ENCODE results near the gene TMEM221.

The TMEM221 gene

GRCh38 chr19:17491287-17491686, 42.8 kb upstream of the TMEM221 start:
- no peak overlapping the region for H3K4me3 ChIP-seq (replicated peaks; ENCODE audit: low read depth, low read length)
- TF ChIP-seq CTCF (IDR thresholded peaks at IDR 0.05; ENCODE audit: insufficient read depth, low read length, poor library complexity, severe bottlenecking): no peak
- no peaks in the 10 kb centered on the region for H3K27me3 ChIP-seq (replicated peaks; ENCODE audit: control insufficient read depth, insufficient read depth, low read length)
- no peak for DNase-seq (ENCODE audit: extremely low read depth, insufficient read length)
- no peaks in the 10 kb centered on the region; the same call in 1 of the 2 replicates for H3K36me3 ChIP-seq (ENCODE audit: control insufficient read depth, insufficient read depth, low read length)

- TF ChIP-seq CTCF (IDR thresholded peaks at IDR 0.05; ENCODE audit: insufficient read depth, low read length, poor library complexity, severe bottlenecking): no peak
- Histone ChIP-seq H3K36me3 (ENCODE audit: control insufficient read depth, insufficient read depth, low read length) (no peaks in the 10 kb centered on the region; the same call in 1 of the 2 replicates), H3K27me3 (replicated peaks; ENCODE audit: control insufficient read depth, insufficient read depth, low read length) (no peaks in the 10 kb centered on the region), H3K4me3 (replicated peaks; ENCODE audit: low read depth, low read length) (no peak overlapping the region)
- DNase-seq (ENCODE audit: extremely low read depth, insufficient read length): no peak
These were observed 41.9 kb upstream of the TMEM221 start for GRCh38 chr19:17490411-17490810.

GRCh38 chr19:17489392-17490030, 41.0 kb upstream of the TMEM221 start:
- H3K36me3 ChIP-seq (ENCODE audit: control insufficient read depth, insufficient read depth, low read length): no peaks in the 10 kb centered on the region; the same call in 1 of the 2 replicates
- no peaks in the 10 kb centered on the region for H3K27me3 ChIP-seq (replicated peaks; ENCODE audit: control insufficient read depth, insufficient read depth, low read length)
- no peak overlapping the region for H3K4me3 ChIP-seq (replicated peaks; ENCODE audit: low read depth, low read length)
- TF ChIP-seq CTCF (IDR thresholded peaks at IDR 0.05; ENCODE audit: insufficient read depth, low read length, poor library complexity, severe bottlenecking): no peak
- DNase-seq (ENCODE audit: extremely low read depth, insufficient read length): no peak

GRCh38 chr19:17488593-17489391, 40.3 kb upstream of the TMEM221 start:
- peak; percentile 51 for TF ChIP-seq CTCF (IDR thresholded peaks at IDR 0.05; ENCODE audit: insufficient read depth, low read length, poor library complexity, severe bottlenecking)
- H3K4me3 ChIP-seq (replicated peaks; ENCODE audit: low read depth, low read length): no peak overlapping the region
- no peaks in the 10 kb centered on the region; the same call in 1 of the 2 replicates for H3K36me3 ChIP-seq (ENCODE audit: control insufficient read depth, insufficient read depth, low read length)
- peak; percentile 82 for DNase-seq (ENCODE audit: extremely low read depth, insufficient read length)
- H3K27me3 ChIP-seq (replicated peaks; ENCODE audit: control insufficient read depth, insufficient read depth, low read length): no peaks in the 10 kb centered on the region

GRCh38 chr19:17487284-17488121, 39.0 kb upstream of the TMEM221 start:
- no peak overlapping the region for H3K4me3 ChIP-seq (replicated peaks; ENCODE audit: low read depth, low read length)
- DNase-seq (ENCODE audit: extremely low read depth, insufficient read length): no peak
- H3K27me3 ChIP-seq (replicated peaks; ENCODE audit: control insufficient read depth, insufficient read depth, low read length): no peaks in the 10 kb centered on the region
- H3K36me3 ChIP-seq (ENCODE audit: control insufficient read depth, insufficient read depth, low read length): no peaks in the 10 kb centered on the region; the same call in 1 of the 2 replicates
- TF ChIP-seq CTCF (IDR thresholded peaks at IDR 0.05; ENCODE audit: insufficient read depth, low read length, poor library complexity, severe bottlenecking): no peak

Measured in GM06990 (cell line).